K562 (cell line): ENCODE measurements around the gene CXCL17. TPM values are rescaled to one million over a fixed set of nuclear protein-coding genes. Genes with fewer than 3 reads are reported as not detected.

Experiments used
- ATAC-seq: fragments of 200-7000 bp; cut with Tn5 transposase; 3 replicates; pipeline ENCODE4 v1.9.1; 2020; ENCODE audit warnings: moderate library complexity
- BruUV-seq: library from RNA; stranded (reverse); fragments of 400-500 nt; replicated peaks from 2 replicates; lab custom pipeline; 2021; lab: Mats Ljungman, UMichigan
- CTCF ChIA-PET: fragments of 300-600 bp; formaldehyde crosslinking; extraction: SDS; loops from one replicate; lab custom pipeline; 2021; ENCODE audit warnings: low intra/inter-chr PET ratio; lab: Yijun Ruan, JAX
- POLR2A ChIA-PET: fragments of 300-600, 350-650 bp; sonication (Branson Sonifier 250); formaldehyde crosslinking; extraction: SDS; loops from one replicate; lab custom pipeline; 2021; ENCODE audit warnings: antibody characterized with exemption, inconsistent platforms; lab: Yijun Ruan, JAX
- DNase-seq, 4 experiments: peaks; one replicate each; pipeline versions ENCODE4 v3.0.0 to v3.0.0-alpha.2; 2011 to 2018; ENCODE audit warnings: low spot score in 3 of 4, mixed read lengths in 3 of 4; ENCODE audit errors: extremely low read depth in 1 of 4
- FAIRE-seq: peaks from 2 replicates; lab custom pipeline; 2011; peaks lifted over from hg19 to GRCh38; lab: Jason Lieb, UNC
- H2AFZ ChIP-seq: 2 replicates; pipeline ENCODE4 v1.6.0; 2011; ENCODE audit warnings: low read depth, low read length, control low read depth, inconsistent platforms
- H3K27ac ChIP-seq: fragments of 200-600 bp; 3 replicates; pipeline ENCODE4 v1.8.0; 2011; ENCODE audit warnings: low read depth, mild to moderate bottlenecking, control low read depth, inconsistent platforms, low read length, moderate library complexity, mixed read lengths; ENCODE audit errors: extremely low read depth
- H3K27me3 ChIP-seq, 2 experiments: fragments of 300-600 bp in 1 of 2; 2 replicates in 1 of 2; 3 replicates in 1 of 2; pipeline versions ENCODE4 v1.6.0 to v1.8.0; 2011; ENCODE audit warnings: inconsistent platforms in 2 of 2, low read length in 2 of 2, mild to moderate bottlenecking in 1 of 2, mixed read lengths in 1 of 2, moderate library complexity in 1 of 2; ENCODE audit not compliant: control insufficient read depth in 2 of 2, insufficient read depth in 2 of 2
- H3K36me3 ChIP-seq: fragments of 300-600 bp; 3 replicates; pipeline ENCODE4 v1.8.0; 2011; ENCODE audit warnings: mild to moderate bottlenecking, low read length, inconsistent platforms; ENCODE audit not compliant: control insufficient read depth, insufficient read depth
- H3K4me1 ChIP-seq, 2 experiments: fragments of 200-600 bp in 1 of 2; replicated peaks in 1 of 2; 2 replicates in 1 of 2; 3 replicates in 1 of 2; pipeline versions ENCODE4 v1.5.1 to v1.8.0; 2011; ENCODE audit warnings: inconsistent platforms in 2 of 2, low read length in 2 of 2, mild to moderate bottlenecking in 1 of 2, mixed read lengths in 1 of 2, moderate library complexity in 1 of 2; ENCODE audit not compliant: control insufficient read depth in 2 of 2, insufficient read depth in 2 of 2
- H3K4me2 ChIP-seq: 2 replicates; pipeline ENCODE4 v1.6.1; 2011; ENCODE audit warnings: low read length, control low read depth, inconsistent platforms, mixed read lengths; ENCODE audit not compliant: insufficient read depth
- H3K4me3 ChIP-seq: fragments of 200-600 bp; sonication (generic), shearing (Covaris generic); 2 replicates; pipeline ENCODE4 v1.5.1; 2016; ENCODE audit warnings: control low read depth, inconsistent platforms
- H3K79me2 ChIP-seq: fragments of 200-600 bp; 3 replicates; pipeline ENCODE4 v1.8.0; 2011; ENCODE audit warnings: low read length, inconsistent platforms; ENCODE audit not compliant: control insufficient read depth, insufficient read depth
- H3K9ac ChIP-seq, 2 experiments: 2 replicates each; pipeline versions ENCODE4 v1.6.0 to v1.6.1; 2011; ENCODE audit warnings: low read depth in 2 of 2, low read length in 2 of 2, control low read depth in 1 of 2, inconsistent platforms in 1 of 2, mild to moderate bottlenecking in 1 of 2, mixed read lengths in 1 of 2; ENCODE audit not compliant: insufficient read depth in 1 of 2
- H3K9me1 ChIP-seq: one replicate; pipeline ENCODE4 v1.6.0; 2011; ENCODE audit warnings: inconsistent platforms, mild to moderate bottlenecking, low read length, moderate library complexity; ENCODE audit not compliant: control insufficient read depth, insufficient read depth
- H3K9me3 ChIP-seq: replicated peaks from 2 replicates; pipeline ENCODE4 v1.5.1; 2011; ENCODE audit warnings: low read depth, low read length, inconsistent platforms; ENCODE audit not compliant: control insufficient read depth, insufficient read depth
- H4K20me1 ChIP-seq: replicated peaks from 2 replicates; pipeline ENCODE4 v1.6.1; 2011; ENCODE audit warnings: low read length, inconsistent platforms, mixed read lengths; ENCODE audit not compliant: control insufficient read depth, insufficient read depth
- ARHGAP35 ChIP-seq: fragments of 450-650 bp; IDR thresholded peaks from 2 replicates; pipeline ENCODE4 v1.6.1; 2018; ENCODE audit not compliant: partially characterized antibody
- BCLAF1 ChIP-seq, 2 experiments: fragments of 450-650 bp in 1 of 2; IDR thresholded peaks; 2 replicates each; pipeline ENCODE4 v1.6.1; 2011 to 2017; ENCODE audit warnings: low read depth in 2 of 2, antibody characterized with exemption in 1 of 2, borderline replicate concordance in 1 of 2, low read length in 1 of 2, mild to moderate bottlenecking in 1 of 2, mixed read lengths in 1 of 2; ENCODE audit not compliant: control insufficient read depth in 1 of 2
- DIDO1 ChIP-seq: fragments of 450-650 bp; IDR thresholded peaks from 2 replicates; pipeline ENCODE4 v1.6.1; 2016; ENCODE audit warnings: low read depth, missing biosample characterization, missing genetic modification characterization
- EWSR1 ChIP-seq: fragments of 450-650 bp; IDR thresholded peaks from 2 replicates; pipeline ENCODE4 v1.6.1; 2018; ENCODE audit warnings: borderline replicate concordance, mild to moderate bottlenecking, low read depth, moderate library complexity; ENCODE audit not compliant: partially characterized antibody
- GABPB1 ChIP-seq: sonication (generic); formaldehyde crosslinking; IDR thresholded peaks from 2 replicates; pipeline ENCODE4 v1.8.0; 2022; ENCODE audit warnings: mild to moderate bottlenecking, missing genetic modification reagents
- MXD1 ChIP-seq: fragments of 250-450 bp; sonication (Bioruptor Pico); IDR thresholded peaks from 2 replicates; pipeline ENCODE4 v1.8.0; 2021; ENCODE audit warnings: borderline replicate concordance, mild to moderate bottlenecking, moderate library complexity; ENCODE audit not compliant: poor library complexity, severe bottlenecking
- PCBP2 ChIP-seq: fragments of 200-400 bp; formaldehyde crosslinking; IDR thresholded peaks from 2 replicates; pipeline ENCODE4 v1.6.1; 2018; ENCODE audit warnings: low read length, low read depth, mild to moderate bottlenecking, moderate library complexity; ENCODE audit not compliant: poor library complexity, severe bottlenecking
- SMARCA4 ChIP-seq: fragments of 450-650 bp; IDR thresholded peaks from 2 replicates; pipeline ENCODE4 v1.6.1; 2016
- SMARCC2 ChIP-seq: fragments of 450-650 bp; IDR thresholded peaks from 2 replicates; pipeline ENCODE4 v1.6.1; 2017; ENCODE audit warnings: antibody characterized with exemption, moderate library complexity, mild to moderate bottlenecking, low read depth
- SREBF1 ChIP-seq: fragments of 150-350 bp; IDR thresholded peaks from 2 replicates; pipeline ENCODE4 v1.6.1; 2014; ENCODE audit warnings: antibody characterized with exemption, low read depth, low read length, borderline replicate concordance
- TAF7 ChIP-seq: fragments of 450-650 bp; IDR thresholded peaks from 2 replicates; pipeline ENCODE4 v1.6.1; 2016; ENCODE audit warnings: missing genetic modification characterization, missing compliant biosample characterization
- TCF7 ChIP-seq: sonication (generic); IDR thresholded peaks from 2 replicates; pipeline ENCODE4 v1.6.1; 2016; ENCODE audit warnings: antibody characterized with exemption, borderline replicate concordance
- TSHZ1 ChIP-seq: fragments of 250-450 bp; sonication (Bioruptor Pico); IDR thresholded peaks from 2 replicates; pipeline ENCODE4 v1.4.0; 2020; ENCODE audit warnings: mild to moderate bottlenecking, moderate library complexity
- ZNF143 ChIP-seq: sonication (generic); formaldehyde crosslinking; IDR thresholded peaks from 2 replicates; pipeline ENCODE4 v1.9.0; 2022; ENCODE audit warnings: mild to moderate bottlenecking, missing genetic modification reagents
- ZNF212 ChIP-seq: fragments of 450-650 bp; formaldehyde crosslinking; IDR thresholded peaks from 2 replicates; pipeline ENCODE4 v1.4.0; 2020; ENCODE audit warnings: mild to moderate bottlenecking
- WGBS: fragments of 100-300 bp; shearing (Covaris generic); methylation state at CpG from one replicate; pipeline ENCODE4 v1.1.6; 2016; ENCODE audit warnings: low coverage, mixed read lengths; ENCODE audit not compliant: insufficient coverage; ENCODE audit errors: missing lambda C conversion rate; 5-methylcytosine and 5-hydroxymethylcytosine counted together
- in situ Hi-C: fragments of 300-500 bp; cut with MboI; formaldehyde crosslinking; loops from 4 replicates; pipeline ENCODE4 v1.15.0; 2018; ENCODE audit warnings: inconsistent platforms, mixed read lengths
- intact Hi-C: fragments of 100-400 bp; cut with micrococcal nuclease; formaldehyde crosslinking; loops from 2 replicates; pipeline ENCODE4 v1.14.2; 2022
- polyA plus RNA-seq, 8 experiments: library from polyadenylated mRNA; depleted of rRNA in 4 of 8; stranded (reverse) in 5 of 8; unstranded in 3 of 8; fragments of >200 nt; fragmentation: Nextera tagmentation in 2 of 8; fragmentation: Illumina TruSeq in 1 of 8; extraction: Ambion mirVana in 2 of 8; extraction: Trizol in 1 of 8; gene quantifications; 2 replicates each; pipeline versions ENCODE4 v1.2.1 to v1.2.3, GENCODE V29; 2011 to 2014; ENCODE audit warnings: inconsistent platforms in 1 of 8, missing spikeins in 1 of 8
- total RNA-seq, 7 experiments: library from RNA; depleted of rRNA in 6 of 7; stranded (reverse); fragments of >200 nt in 6 of 7; fragmentation: Illumina TruSeq in 2 of 7; extraction: Trizol in 2 of 7; gene quantifications; 2 replicates each; pipeline versions ENCODE4 v1.2.1 to v1.2.3, GENCODE V29; 2011 to 2021; ENCODE audit warnings: low replicate concordance in 1 of 7

The CXCL17 gene
- total and polyA plus RNA-seq, 9 of the 15 experiments (the other 6 are each of a cell fraction or from before 2014, with no cell fraction given) = 0.10 to 0.15 TPM; not detected in 7

GRCh38 chr19:42419309-42419708 lies 23.4 kb downstream of the CXCL17 start (continued):
- TF ChIP-seq BCLAF1 (IDR thresholded peaks at IDR 0.05; ENCODE audit: borderline replicate concordance in 1 of 2, control insufficient read depth in 1 of 2, low read depth in 2 of 2, low read length in 1 of 2) = no peak
- TF ChIP-seq GABPB1 (CRISPR knock-in tag) = no peak
- no peak for TF ChIP-seq PCBP2
- TF ChIP-seq TCF7 = no peak
- TF ChIP-seq SMARCA4 = no peak

- Histone ChIP-seq H3K9me3 (no peaks in the 10 kb centered on the region), H3K27me3 (peaks cover 8% of the 10 kb centered on the region in 2 experiments; a peak in 3 of 5 replicates), H2AFZ (no peak overlapping the region), H3K4me1 (peaks cover 0 to 24% of the 10 kb centered on the region in 2 experiments; a peak in 2 of 5 replicates), H3K36me3 (no peaks in the 10 kb centered on the region), H3K27ac (no peak overlapping the region), H3K4me2 (no peak overlapping the region), H3K9me1 (no peaks in the 10 kb centered on the region), H3K9ac (peak overlapping the region in 1 of 2 experiments; percentile 35; a peak in 1 of 4 replicates), H3K79me2 (no peaks in the 10 kb centered on the region), H3K4me3 (no peak overlapping the region), H4K20me1 (peaks cover 27% of the 10 kb centered on the region)
- FAIRE-seq = no peak
- WGBS = 0% methylated on average over 3 of the region's 4 CpGs
- no TSS peak for BruUV-seq
- ChIA-PET POLR2A (no interaction called here), CTCF (no interaction called here)
- intact Hi-C loops (no loop called here), in situ Hi-C loops (no loop called here)
- DNase-seq = no peak
- no peak for ATAC-seq
- TF ChIP-seq ARHGAP35 (no peak), ZNF143 (CRISPR knock-in tag) (no peak), TAF7 (no peak), ZNF212 (CRISPR knock-in tag) (no peak), DIDO1 (no peak), SREBF1 (no peak), TSHZ1 (CRISPR knock-in tag) (no peak), EWSR1 (no peak), SMARCC2 (no peak), MXD1 (CRISPR knock-in tag) (no peak)
These were observed 30.1 kb downstream of the CXCL17 start for GRCh38 chr19:42412661-42413076.
